Suprapubic skin (tissue), 4 donors: Measurements from ENCODE around the gene TMTC2.

Experiments used
- CTCF ChIP-seq, 2 donors: fragments of 200-600 bp in 1 of 2; fragments of 450-650 bp in 1 of 2; sonication (generic) in 1 of 2; IDR thresholded peaks; one replicate each; pipeline ENCODE4 v1.5.1; 2016 to 2019; ENCODE audit warnings: antibody characterized with exemption in 2 of 2, mild to moderate bottlenecking in 1 of 2, moderate library complexity in 1 of 2
- EP300 ChIP-seq: sonication (generic); formaldehyde crosslinking; IDR thresholded peaks from one replicate; pipeline ENCODE4 v1.6.1; 2017; ENCODE audit warnings: antibody characterized with exemption
- POLR2A ChIP-seq, 2 donors: fragments of 450-650 bp; IDR thresholded peaks; one replicate each; pipeline ENCODE4 v1.6.1; 2017; ENCODE audit warnings: antibody characterized with exemption in 2 of 2, mild to moderate bottlenecking in 2 of 2, moderate library complexity in 2 of 2
- POLR2AphosphoS5 ChIP-seq, 3 donors: sonication (generic); formaldehyde crosslinking; IDR thresholded peaks; one replicate each; pipeline ENCODE4 v1.6.1; 2017; ENCODE audit warnings: antibody characterized with exemption in 3 of 3

GRCh38 chr12:82788594-82788993 lies 101.9 kb downstream of the TMTC2 start:
- TF ChIP-seq CTCF (IDR thresholded peaks at IDR 0.05) = no peak
- TF ChIP-seq POLR2A (IDR thresholded peaks at IDR 0.05) = no peak
- TF ChIP-seq POLR2AphosphoS5 (IDR thresholded peaks at IDR 0.05) = no peak
- no peak for TF ChIP-seq EP300
